ENCODE data around the gene DCAF17.

The DCAF17 gene

DNA sequence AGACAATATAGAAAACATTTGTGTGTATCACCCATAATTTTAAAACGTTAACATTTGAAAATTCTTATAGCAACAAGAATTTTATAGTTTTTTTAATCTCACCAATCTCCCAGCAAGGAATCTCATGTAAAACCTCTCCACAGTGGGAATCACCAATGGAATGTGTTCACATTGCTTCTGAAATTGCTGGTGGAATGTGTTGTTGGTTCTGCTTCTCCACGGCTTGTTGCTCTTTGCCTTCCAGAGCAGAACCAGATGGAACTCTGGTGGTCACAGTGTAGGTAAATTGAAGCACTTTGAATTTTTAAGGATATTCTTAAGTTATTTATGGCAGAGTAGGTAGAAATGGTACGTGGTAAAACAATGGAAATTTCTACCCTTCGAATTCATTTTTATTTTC is 35.1 kb downstream of the DCAF17 start:
- DNase-seq (ENCODE audit: extremely low read depth, insufficient read length): no peak
- Histone ChIP-seq H3K4me3 (replicated peaks; ENCODE audit: low read depth, low read length) (no peak overlapping the region), H3K27me3 (replicated peaks; ENCODE audit: control insufficient read depth, insufficient read depth, low read length) (no peaks in the 10 kb centered on the region), H3K36me3 (ENCODE audit: control insufficient read depth, insufficient read depth, low read length) (peaks cover 5% of the 10 kb centered on the region)
- TF ChIP-seq, protein P1, sequence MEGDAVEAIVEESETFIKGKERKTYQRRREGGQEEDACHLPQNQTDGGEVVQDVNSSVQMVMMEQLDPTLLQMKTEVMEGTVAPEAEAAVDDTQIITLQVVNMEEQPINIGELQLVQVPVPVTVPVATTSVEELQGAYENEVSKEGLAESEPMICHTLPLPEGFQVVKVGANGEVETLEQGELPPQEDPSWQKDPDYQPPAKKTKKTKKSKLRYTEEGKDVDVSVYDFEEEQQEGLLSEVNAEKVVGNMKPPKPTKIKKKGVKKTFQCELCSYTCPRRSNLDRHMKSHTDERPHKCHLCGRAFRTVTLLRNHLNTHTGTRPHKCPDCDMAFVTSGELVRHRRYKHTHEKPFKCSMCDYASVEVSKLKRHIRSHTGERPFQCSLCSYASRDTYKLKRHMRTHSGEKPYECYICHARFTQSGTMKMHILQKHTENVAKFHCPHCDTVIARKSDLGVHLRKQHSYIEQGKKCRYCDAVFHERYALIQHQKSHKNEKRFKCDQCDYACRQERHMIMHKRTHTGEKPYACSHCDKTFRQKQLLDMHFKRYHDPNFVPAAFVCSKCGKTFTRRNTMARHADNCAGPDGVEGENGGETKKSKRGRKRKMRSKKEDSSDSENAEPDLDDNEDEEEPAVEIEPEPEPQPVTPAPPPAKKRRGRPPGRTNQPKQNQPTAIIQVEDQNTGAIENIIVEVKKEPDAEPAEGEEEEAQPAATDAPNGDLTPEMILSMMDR (IDR thresholded peaks at IDR 0.05; ENCODE audit: insufficient read depth, low read length, poor library complexity, severe bottlenecking): no peak

DNA sequence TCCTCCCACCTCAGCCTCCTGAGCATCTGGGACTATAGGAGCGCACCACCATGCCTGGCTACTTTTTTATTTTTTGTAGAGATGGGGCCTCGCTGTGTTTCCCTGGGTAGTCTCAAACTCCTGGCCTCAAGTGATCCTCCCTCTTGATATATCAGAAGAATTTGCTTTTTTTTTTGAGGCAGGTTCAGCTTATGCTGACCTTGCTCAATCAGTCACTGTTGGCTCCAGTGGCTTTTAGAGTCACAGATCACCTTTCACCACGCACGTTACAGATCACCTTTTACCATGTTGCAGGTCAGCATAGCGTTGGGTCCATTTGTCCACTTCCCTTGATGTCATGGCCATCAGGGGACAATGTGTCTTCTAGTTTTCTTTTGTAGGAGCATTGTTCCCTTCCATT is 36.1 kb downstream of the DCAF17 start:
- DNase-seq (ENCODE audit: extremely low read depth, insufficient read length): no peak
- Histone ChIP-seq H3K4me3 (replicated peaks; ENCODE audit: low read depth, low read length) (no peak overlapping the region), H3K27me3 (replicated peaks; ENCODE audit: control insufficient read depth, insufficient read depth, low read length) (no peaks in the 10 kb centered on the region), H3K36me3 (ENCODE audit: control insufficient read depth, insufficient read depth, low read length) (peaks cover 5% of the 10 kb centered on the region)
- TF ChIP-seq, protein P1 (IDR thresholded peaks at IDR 0.05; ENCODE audit: insufficient read depth, low read length, poor library complexity, severe bottlenecking): no peak

DNA sequence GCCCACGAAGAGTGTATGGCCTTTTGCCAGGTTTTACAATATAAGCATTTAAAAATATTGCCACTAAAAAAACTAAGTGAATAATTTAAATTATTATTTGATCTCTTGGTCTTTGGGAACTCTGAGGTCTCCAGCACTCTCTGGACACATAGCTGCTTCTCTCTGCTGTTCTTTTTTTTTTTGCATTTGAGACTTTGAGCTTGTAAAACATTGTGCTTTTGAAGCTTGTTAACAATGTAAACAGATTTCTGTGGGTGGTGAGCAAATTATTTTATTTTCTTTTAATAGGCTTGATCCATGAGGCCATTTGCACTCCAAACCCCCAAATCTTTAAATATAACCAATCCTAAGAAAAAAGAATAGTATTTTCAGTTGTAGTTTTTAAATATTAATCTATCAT is 42.0 kb downstream of the DCAF17 start:
- TF ChIP-seq, protein P1 (IDR thresholded peaks at IDR 0.05; ENCODE audit: insufficient read depth, low read length, poor library complexity, severe bottlenecking): no peak
- no peak for DNase-seq (ENCODE audit: extremely low read depth, insufficient read length)
- H3K4me3 ChIP-seq (replicated peaks; ENCODE audit: low read depth, low read length): no peak overlapping the region
- peaks cover 1% of the 10 kb centered on the region; the same call in 1 of the 2 replicates for H3K36me3 ChIP-seq (ENCODE audit: control insufficient read depth, insufficient read depth, low read length)
- H3K27me3 ChIP-seq (replicated peaks; ENCODE audit: control insufficient read depth, insufficient read depth, low read length): no peaks in the 10 kb centered on the region

DNA sequence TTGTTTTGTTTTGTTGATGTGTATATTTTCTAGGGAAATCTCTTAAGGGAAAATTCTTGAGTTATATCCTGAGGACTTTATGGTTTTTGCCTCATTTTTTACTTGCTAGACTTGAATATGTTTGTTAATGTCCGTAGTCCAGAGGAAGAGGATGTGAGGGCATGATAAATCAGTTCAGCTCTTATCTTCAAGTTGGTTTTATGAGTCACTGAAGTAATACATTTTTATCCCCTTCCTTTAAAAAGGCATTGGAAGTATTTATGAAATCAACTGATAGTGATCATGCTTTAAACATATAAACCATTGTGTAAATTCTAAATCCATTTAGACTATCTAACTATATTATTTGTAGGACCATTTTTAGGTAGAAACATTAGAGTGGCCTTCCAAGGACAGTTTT is 44.3 kb downstream of the DCAF17 start:
- TF ChIP-seq, protein P1 (IDR thresholded peaks at IDR 0.05; ENCODE audit: insufficient read depth, low read length, poor library complexity, severe bottlenecking): no peak

DNA sequence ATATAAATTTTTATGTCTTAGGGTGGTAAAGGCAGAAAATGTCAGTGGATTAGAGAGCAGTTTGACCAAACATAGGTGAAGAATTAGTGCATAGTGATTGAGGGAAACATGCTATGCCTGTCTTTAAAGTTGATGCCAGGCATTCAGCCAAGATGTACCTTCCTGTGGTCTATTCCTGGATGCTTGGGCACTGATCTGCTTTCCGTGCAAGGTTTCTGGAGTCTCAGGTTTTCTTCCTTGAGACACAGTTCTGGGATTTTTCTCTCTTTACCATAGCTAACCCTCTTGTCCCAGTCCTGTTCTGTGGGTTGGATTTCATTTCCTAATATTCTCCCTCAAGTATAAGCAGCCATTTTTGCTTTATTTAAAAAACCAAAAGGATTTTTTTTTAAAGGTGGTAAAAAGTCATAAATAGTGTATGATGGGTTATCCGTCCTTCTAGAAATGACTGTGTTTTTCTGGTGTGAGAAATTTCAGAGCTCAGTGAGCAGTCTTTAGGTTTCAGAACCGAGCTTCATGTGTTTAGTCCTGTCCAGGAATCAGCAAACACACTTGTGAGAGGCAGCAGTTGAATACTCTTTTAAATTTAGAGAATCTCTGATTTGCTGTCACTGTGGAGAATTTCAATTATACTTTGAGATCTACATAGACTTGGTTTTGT is 45.3 kb downstream of the DCAF17 start:
- 0 out of 2 replicates have a peak overlapping the region, but pooled peaks have one; percentile 20 for H3K4me3 ChIP-seq (replicated peaks; ENCODE audit: low read depth, low read length)
- DNase-seq (ENCODE audit: extremely low read depth, insufficient read length): peak; percentile 19
- peaks cover 1% of the 10 kb centered on the region; the same call in 1 of the 2 replicates for H3K36me3 ChIP-seq (ENCODE audit: control insufficient read depth, insufficient read depth, low read length)
- TF ChIP-seq, protein P1 (IDR thresholded peaks at IDR 0.05; ENCODE audit: insufficient read depth, low read length, poor library complexity, severe bottlenecking): no peak
- H3K27me3 ChIP-seq (replicated peaks; ENCODE audit: control insufficient read depth, insufficient read depth, low read length): no peaks in the 10 kb centered on the region

More for the DNA sequence above, 44.3 kb downstream of the DCAF17 start:
- no peak for DNase-seq (ENCODE audit: extremely low read depth, insufficient read length)
- Histone ChIP-seq H3K4me3 (replicated peaks; ENCODE audit: low read depth, low read length) (no peak overlapping the region), H3K27me3 (replicated peaks; ENCODE audit: control insufficient read depth, insufficient read depth, low read length) (no peaks in the 10 kb centered on the region), H3K36me3 (ENCODE audit: control insufficient read depth, insufficient read depth, low read length) (peaks cover 1% of the 10 kb centered on the region; the same call in 1 of the 2 replicates)

All from GM06990 (cell line).